ENCODE data around the gene ZACN.
"Not testable (repeated sequence)": the region's sequence is repeated elsewhere in the genome, so short reads cannot be mapped to it uniquely, and the experiment has no call there.

The ZACN gene

GRCh38 chr17:76078860-76079534, at the start of gene ZACN:
Gene ZACN (plus strand): TSS chr17:76079182. CDS start chr17:76079265, 83 bp downstream.
- no peak for FAIRE-seq

DNA sequence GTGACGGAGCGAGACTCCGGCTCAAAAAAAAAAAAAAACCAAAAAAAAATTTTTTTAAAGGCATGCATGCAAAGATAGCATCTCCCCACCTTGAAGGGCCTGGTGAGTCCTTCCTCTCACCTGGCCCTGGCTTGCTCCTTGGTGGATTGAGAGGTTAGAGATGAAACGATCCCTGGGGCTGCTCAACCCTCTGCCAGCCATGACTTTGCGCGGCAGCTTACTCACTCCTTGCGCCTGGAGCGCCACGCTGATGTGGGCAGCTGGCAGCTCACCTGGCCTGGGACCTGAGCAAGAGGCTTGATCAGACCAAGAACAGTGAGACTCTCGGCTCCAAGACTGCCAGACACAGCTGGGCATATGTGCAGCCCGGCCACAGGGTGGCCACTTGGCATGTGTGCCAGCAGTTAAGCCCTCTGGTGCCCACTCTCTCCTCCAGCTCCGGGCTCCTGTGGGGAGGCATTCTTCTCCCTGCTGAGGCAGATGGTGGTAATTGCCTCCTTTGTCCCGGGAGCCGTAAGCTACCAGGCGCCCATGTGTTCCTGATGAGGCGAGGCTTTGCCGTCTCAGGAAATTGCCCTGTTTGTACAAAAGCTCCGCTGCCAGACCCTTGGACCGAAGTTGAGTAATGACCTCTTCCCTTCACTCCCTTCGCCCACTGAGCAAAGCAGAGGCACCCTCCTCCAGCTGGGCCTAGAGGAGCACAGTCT, 46.8 kb upstream of the ZACN start:
- no peak for FAIRE-seq

- no peak for FAIRE-seq
Measured at GRCh38 chr17:76032780-76033108, 46.2 kb upstream of the ZACN start.

- no peak for FAIRE-seq
Measured at GRCh38 chr17:76033139-76033538, 45.8 kb upstream of the ZACN start.

DNA sequence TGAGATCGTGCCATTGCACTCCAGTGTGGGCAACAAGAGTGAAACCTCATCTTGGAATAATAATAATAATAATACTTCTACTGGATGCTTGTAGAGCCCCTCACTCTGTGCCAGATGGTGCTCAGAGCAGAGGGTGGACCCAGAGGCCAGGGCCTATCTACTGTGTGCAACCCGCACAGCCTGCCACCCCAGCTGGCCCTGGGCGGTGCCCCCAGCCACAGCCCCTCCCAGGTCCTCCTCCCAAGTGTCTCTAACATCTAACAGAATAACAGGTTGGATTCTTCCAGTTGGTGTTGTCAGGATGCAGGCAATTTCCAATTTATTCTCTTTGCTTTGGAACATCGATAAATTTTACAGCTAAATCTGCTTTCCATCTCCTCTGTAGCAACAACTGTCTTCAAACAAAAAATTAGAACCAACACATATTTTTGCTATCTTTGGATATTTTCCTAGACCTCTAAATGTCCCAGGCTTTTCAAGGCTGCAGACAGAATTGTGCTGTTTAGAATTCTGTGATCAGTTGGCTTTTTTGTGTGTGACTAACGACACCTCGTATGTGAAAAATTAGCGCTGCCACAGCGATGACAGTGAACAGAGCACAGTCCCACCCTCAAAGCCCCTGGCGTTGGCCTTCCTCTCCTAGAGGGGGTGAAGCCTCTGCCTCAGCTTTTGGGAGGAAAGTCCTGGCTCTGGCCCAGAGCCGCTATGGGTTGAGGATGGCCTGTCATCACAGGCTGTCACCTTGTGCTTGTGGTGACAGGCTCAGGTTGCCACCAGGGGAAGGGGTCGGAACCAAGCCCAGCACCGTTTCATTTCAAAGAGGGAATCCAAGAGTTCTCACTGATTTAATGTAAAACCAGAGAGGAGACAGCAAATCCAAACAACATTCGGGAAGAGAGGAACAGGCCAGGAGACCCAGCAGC, 44.3 kb upstream of the ZACN start:
- FAIRE-seq: no peak

- no peak for FAIRE-seq
Measured at GRCh38 chr17:76036497-76037261, 42.3 kb upstream of the ZACN start.

DNA sequence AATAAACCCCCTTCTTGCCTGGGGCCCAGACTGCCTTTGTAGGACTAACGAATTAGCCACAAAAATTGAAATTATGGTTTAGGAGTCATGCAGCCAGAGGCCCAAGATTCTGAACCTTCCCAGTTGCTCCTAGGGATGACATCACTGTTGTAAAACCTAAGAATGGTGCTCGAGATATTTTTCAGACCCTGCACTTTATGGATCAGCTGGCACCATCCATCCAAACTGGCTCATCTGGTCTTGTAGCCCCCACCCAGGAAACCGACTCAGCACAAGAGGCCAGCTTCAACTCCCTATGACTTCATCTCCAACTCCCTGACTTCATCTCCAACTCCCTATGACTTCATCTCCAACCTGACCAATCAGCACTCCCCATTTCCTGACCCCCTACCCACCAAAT, 40.9 kb upstream of the ZACN start:
- FAIRE-seq: no peak

GRCh38 chr17:76039121-76039520, 39.9 kb upstream of the ZACN start:
- no peak for FAIRE-seq

DNA sequence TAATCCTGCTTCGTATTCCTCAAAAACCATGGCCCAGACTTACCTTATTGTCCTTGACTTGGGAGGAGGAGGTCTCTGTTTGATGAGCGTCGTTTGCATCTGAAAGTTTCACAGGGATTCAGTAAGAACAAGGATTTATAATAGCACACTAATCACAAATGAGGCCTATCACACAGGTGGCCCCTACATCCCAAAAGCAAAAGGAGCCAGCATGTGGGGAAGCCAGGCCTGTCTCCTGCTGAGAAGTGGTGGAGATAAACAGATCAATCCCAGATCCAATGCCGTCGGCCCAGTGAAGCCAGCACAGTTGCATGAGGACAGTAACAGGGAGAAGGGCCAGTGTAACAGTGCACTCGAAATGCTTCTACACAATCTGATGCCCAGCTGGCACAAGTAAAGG, 38.6 kb upstream of the ZACN start:
- no peak for FAIRE-seq

- FAIRE-seq: not testable (repeated sequence)
Measured at GRCh38 chr17:76042868-76043267, 36.1 kb upstream of the ZACN start.

DNA sequence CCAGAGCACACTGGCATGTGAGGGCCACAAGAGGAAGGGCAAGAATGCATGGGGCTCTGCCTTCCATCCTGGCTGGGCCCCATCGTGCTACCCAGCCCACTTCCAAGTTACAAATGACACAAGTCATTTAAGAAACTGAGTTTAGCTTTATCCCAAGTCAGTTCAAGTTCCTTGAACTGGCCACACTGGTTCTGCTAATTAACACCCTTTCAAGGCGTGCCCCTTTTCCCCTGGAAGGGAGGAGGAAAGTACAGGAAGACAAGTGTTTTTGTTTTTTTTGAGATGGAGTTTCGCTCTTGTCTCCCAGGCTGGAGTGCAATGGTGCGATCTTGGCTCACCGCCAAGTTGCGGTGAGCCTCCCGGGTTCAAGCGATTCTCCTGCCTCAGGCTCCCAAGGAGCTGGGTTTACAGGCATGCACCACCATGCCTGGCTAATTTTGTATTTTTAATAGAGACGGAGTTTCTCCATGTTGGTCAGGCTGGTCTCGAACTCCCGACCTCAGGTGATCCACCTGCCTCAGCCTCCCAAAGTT, 34.4 kb upstream of the ZACN start:
- not testable (repeated sequence) for FAIRE-seq

GRCh38 chr17:76046064-76046463, 32.9 kb upstream of the ZACN start:
- FAIRE-seq: no peak

DNA sequence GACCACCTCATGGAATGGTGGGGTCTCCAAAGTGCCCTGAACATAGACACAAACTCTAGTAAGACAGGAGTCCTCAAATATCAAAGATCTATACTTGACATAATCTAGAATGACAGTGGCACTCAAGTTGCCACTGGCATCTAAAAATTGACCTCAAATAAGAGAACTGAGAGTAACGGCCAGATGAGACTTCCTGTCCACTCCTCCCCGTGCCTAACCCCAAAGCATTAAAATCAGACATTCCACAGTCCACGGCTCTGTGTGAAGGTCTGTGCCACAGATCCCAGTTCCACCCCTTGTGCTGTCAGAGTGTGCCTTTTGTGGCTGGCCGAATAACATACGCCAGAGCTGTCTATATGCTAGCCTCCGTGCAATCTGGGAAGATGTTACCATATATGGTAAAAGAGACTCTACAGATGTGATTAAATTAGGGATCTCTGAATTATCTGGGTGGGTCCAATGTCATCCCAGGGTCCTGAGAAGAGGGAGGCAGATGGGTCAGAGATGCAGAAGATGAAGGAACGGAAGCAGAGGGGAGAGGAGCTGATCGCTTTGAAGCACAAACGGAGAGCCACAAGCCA, 30.9 kb upstream of the ZACN start:
- no peak for FAIRE-seq

DNA sequence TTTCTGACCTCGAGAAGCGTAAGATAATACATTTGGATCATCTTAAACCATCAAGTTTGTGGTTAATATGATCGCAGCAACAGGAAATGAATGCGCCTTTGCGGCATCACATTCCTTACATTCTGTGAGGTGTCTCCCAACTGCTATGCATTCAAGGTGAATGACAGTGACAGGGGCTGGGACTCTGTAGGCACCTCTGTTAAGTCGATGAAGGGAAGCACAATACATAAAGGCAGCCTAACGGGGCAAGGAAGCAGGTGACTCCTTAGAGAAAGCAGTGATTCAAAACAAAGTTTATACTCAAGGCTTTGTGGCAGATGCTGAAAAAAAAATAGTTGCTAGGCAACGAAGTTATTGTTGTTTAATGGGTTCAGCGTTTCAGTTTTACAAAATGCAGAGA, 30.3 kb upstream of the ZACN start:
- no peak for FAIRE-seq

DNA sequence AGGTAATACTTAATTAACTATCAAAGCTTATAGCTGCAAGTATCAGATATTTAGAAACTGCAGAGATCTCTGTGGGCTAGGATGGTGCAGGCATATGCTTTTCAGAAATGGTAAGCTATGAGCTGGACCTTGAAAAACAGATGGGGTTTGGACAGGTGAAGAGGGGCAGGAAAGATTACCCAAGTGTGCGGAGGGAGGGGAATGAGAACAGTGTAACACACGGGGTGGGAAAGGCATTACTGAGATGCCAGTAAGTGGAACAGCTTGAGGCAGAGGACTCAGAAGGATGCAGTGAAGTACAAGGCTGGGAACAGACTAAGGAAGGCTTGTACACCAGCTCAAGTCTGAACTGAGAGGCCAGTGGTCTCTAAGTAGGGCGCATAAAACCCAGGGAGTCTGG, 29.7 kb upstream of the ZACN start:
- FAIRE-seq: no peak

GRCh38 chr17:76049836-76050537, 29.0 kb upstream of the ZACN start:
- no peak for FAIRE-seq

DNA sequence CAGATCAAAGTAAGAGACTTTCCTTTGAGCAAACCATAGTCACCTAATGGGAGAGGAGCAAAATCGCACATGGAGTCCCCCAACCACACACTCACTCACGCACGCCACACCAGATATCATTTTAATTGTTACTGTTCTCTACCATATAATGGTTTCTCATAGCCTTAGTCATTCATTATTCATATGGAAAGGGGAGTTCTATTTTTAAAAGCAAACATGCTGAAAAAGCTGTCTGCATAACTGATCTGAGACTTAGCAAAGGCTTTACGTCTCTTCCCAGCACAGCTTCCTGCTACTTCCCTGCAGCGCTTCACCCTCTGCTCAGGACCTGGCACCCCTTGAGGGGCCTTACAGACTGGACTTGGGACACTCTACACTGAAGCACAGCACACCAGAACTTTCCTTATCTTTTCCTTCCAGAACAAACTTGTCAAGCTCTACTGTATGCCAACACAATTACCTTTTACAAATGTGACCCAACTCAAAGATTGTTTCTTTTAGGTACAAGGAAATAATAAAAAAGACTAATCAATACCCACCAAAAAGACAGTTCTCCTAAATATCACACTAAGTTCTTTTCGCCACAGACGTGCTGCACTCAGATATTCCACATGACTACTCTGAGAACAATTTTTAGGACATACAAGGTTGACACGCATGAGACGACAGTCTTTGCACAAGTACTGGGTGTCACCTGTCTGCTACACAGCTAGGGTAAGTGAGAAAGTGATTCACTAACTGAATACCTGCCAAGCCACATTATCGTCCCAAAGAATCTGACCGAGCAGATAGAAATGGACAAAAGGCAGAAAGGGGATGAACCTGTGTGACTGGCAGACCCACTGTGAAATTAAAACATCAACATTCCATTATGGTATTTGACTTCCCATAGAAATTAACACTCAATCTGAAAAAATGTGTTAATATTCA, 28.2 kb upstream of the ZACN start:
- FAIRE-seq: no peak

DNA sequence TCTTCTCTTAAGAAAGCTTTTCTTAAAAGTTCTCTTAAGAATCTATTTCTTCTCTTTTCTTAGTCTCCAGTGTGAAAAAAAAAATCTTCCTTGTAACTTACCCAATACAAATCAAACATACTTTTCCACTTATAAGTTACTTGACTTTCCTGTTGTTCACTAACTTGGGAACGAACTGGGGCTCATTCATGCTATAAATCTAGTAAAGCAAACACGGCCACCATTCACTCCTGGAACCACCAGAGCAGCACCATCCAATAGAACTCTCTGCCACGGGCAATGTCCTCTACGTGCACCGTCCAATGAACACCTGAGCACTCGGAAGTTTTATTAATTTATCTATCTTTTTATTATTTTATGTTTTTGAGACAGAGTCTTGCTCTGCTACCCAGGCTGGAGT, 27.4 kb upstream of the ZACN start:
- no peak for FAIRE-seq

DNA sequence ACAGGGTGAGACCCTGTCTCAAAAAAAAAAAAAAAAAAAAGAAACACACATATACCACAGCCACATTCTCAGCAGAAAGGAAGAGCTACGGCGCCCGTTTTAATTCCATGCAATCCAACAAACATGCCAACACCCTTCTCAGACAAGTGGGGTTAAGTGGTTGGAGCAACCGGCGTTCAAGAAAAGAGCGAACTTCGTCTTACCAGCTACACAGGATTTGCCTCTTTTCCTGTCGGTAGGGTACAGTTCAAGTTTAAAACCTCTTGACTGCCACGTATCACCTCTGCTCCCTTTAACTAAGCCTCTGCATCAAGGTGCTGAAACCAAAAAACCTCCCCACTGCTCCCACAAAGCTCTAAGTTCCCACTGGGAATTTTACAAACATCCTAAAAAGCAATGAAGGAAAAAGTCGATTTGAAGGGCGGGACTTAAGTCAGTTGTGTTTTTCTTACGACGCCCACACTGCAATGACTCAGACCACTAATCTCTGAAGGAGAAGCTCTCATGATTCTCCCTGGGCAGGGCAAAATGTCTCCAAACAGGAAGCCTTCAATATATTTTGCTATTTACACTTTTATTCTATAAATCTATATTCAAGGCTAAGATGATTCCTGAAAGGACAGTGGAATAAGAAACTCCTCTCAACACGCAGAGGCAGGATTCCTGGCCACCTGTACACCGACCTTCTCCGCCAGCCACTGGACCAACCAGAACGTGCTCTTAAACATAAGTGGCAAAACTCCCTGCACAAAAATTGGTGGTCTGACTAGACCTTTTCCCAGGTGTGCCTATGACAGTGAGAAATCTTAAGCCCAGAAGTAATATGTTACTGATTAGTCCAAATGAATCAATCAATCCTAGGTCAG, 25.5 kb upstream of the ZACN start:
- FAIRE-seq: no peak

Measured in colon (tissue), 2 donors.